ENCODE data around the gene MRPL36. TPM values are rescaled to one million over a fixed set of nuclear protein-coding genes. Genes with fewer than 3 reads are reported as not detected.

Gene MRPL36
- total and polyA plus RNA-seq, 8 donors: 4.9 to 101 (median 72.8) TPM

GRCh38 chr5:1826235-1826980 lies 26.8 kb upstream of the MRPL36 start:
- Histone ChIP-seq H3K4me1 (no peaks in the 10 kb centered on the region), H3K9me3 (no peaks in the 10 kb centered on the region), H3K4me3 (no peak overlapping the region), H3K27ac (no peak overlapping the region), H3K27me3 (peaks cover 0 to 2% (median 0%) of the 10 kb centered on the region in 3 donors), H3K36me3 (peaks cover under 1 to 68% (median 52%) of the 10 kb centered on the region in 4 donors)
- intact Hi-C loops (cut with DNase I; ENCODE audit: low total_unique reads): no loop called here
- DNase-seq: no peak
- TF ChIP-seq POLR2AphosphoS5 (IDR thresholded peaks at IDR 0.05) (no peak), CTCF (IDR thresholded peaks at IDR 0.05) (no peak)
- WGBS, 5 donors: 87 to 91% (median 89%) methylated on average over 22 to 26 of the region's 26 CpGs

GRCh38 chr5:1824903-1825841 lies 25.5 kb upstream of the MRPL36 start:
- Histone ChIP-seq H3K4me3 (no peak overlapping the region), H3K27ac (no peak overlapping the region), H3K27me3 (no peaks in the 10 kb centered on the region), H3K36me3 (peaks cover 13 to 81% (median 65%) of the 10 kb centered on the region in 4 donors), H3K4me1 (no peaks in the 10 kb centered on the region), H3K9me3 (no peaks in the 10 kb centered on the region)
- no peak for TF ChIP-seq POLR2A (IDR thresholded peaks at IDR 0.05)
- WGBS, 5 donors: 93 to 96% (median 94%) methylated on average over 14 to 27 of the region's 27 CpGs
- DNase-seq: no peak
- intact Hi-C loops (cut with DNase I; ENCODE audit: low total_unique reads): no loop called here

GRCh38 chr5:1824109-1824821 lies 24.6 kb upstream of the MRPL36 start:
- 83 to 95% (median 93%) methylated on average over 13 to 25 of the region's 25 CpGs for WGBS, 5 donors
- DNase-seq: no peak
- Histone ChIP-seq H3K36me3 (peaks cover 13 to 82% (median 71%) of the 10 kb centered on the region in 4 donors), H3K4me3 (no peak overlapping the region), H3K4me1 (no peaks in the 10 kb centered on the region), H3K27ac (no peak overlapping the region), H3K9me3 (no peaks in the 10 kb centered on the region), H3K27me3 (no peaks in the 10 kb centered on the region)
- TF ChIP-seq POLR2AphosphoS5 (IDR thresholded peaks at IDR 0.05): no peak
- no peak for TF ChIP-seq CTCF (IDR thresholded peaks at IDR 0.05)
- no peak for TF ChIP-seq EP300 (IDR thresholded peaks at IDR 0.05)
- no peak for TF ChIP-seq POLR2A (IDR thresholded peaks at IDR 0.05)
- intact Hi-C loops (cut with DNase I; ENCODE audit: low total_unique reads): no loop called here

- 96 to 97% (median 96%) methylated on average over 12 of the region's 12 CpGs for WGBS, 5 donors
- intact Hi-C loops (cut with DNase I; ENCODE audit: low total_unique reads): no loop called here
- no peaks in the 10 kb centered on the region for H3K4me1 ChIP-seq
- no peaks in the 10 kb centered on the region for H3K27me3 ChIP-seq
- H3K36me3 ChIP-seq: peaks cover 13 to 87% (median 79%) of the 10 kb centered on the region in 4 donors
- no peak for TF ChIP-seq POLR2AphosphoS5 (IDR thresholded peaks at IDR 0.05)
- no peak for TF ChIP-seq EP300 (IDR thresholded peaks at IDR 0.05)
- no peak for TF ChIP-seq CTCF (IDR thresholded peaks at IDR 0.05)
- TF ChIP-seq POLR2A (IDR thresholded peaks at IDR 0.05): no peak
- no peak overlapping the region for H3K27ac ChIP-seq
- no peak overlapping the region for H3K4me3 ChIP-seq
- no peaks in the 10 kb centered on the region for H3K9me3 ChIP-seq
- no peak for DNase-seq
These were observed 23.9 kb upstream of the MRPL36 start for GRCh38 chr5:1823381-1824034.
